HFF-Myc (cell line): Measurements from ENCODE around the gene ACSS1.

Source experiments
- DNase-seq: peaks from one replicate; pipeline ENCODE4 v3.0.0-alpha.2; 2011; ENCODE audit warnings: low read depth; ENCODE audit errors: extremely low read depth
- H3K4me3 ChIP-seq: replicated peaks from 2 replicates; pipeline ENCODE4 v1.5.1; 2011; ENCODE audit warnings: low read depth, mild to moderate bottlenecking, control low read depth, low read length
- CTCF ChIP-seq: IDR thresholded peaks from 2 replicates; pipeline ENCODE4 v1.5.1; 2012; ENCODE audit warnings: mild to moderate bottlenecking, low read depth, low read length, control low read depth; ENCODE audit errors: missing control alignments

Gene ACSS1

GRCh38 chr20:25083773-25084625 lies 26.1 kb upstream of the ACSS1 start:
- no peak overlapping the region for H3K4me3 ChIP-seq
- TF ChIP-seq CTCF, result no peak
- DNase-seq, result no peak

GRCh38 chr20:25083141-25083772 lies 25.3 kb upstream of the ACSS1 start:
- TF ChIP-seq CTCF, result peak; percentile 30
- DNase-seq, result no peak
- no peak overlapping the region for H3K4me3 ChIP-seq

GRCh38 chr20:25082498-25082873 lies 24.5 kb upstream of the ACSS1 start:
- TF ChIP-seq CTCF, result no peak
- DNase-seq, result no peak
- no peak overlapping the region for H3K4me3 ChIP-seq

GRCh38 chr20:25081730-25082497 lies 24.0 kb upstream of the ACSS1 start, which contains the start of gene VSX1:
TSS of gene VSX1 (minus strand) at chr20:25082141. CDS start at chr20:25082096, 45 bp downstream.
- no peak for DNase-seq
- TF ChIP-seq CTCF, result no peak
- H3K4me3 ChIP-seq, result no peak within 1 kb of the TSS

GRCh38 chr20:25081065-25081729 lies 23.3 kb upstream of the ACSS1 start:
- no peak overlapping the region for H3K4me3 ChIP-seq
- no peak for TF ChIP-seq CTCF
- DNase-seq, result no peak

GRCh38 chr20:25079171-25079570 lies 21.2 kb upstream of the ACSS1 start:
- no peak for DNase-seq
- no peak overlapping the region for H3K4me3 ChIP-seq
- TF ChIP-seq CTCF, result no peak
